GM23338 (cell line): ENCODE results near the gene GCNT2.

Experiments
- CREB1 ChIP-seq: fragments of 250-450 bp; sonication (Bioruptor Pico); IDR thresholded peaks from 2 replicates; pipeline ENCODE4 v1.5.0; 2020; ENCODE audit warnings: low read depth, mild to moderate bottlenecking, moderate library complexity
- CTCF ChIP-seq, 2 experiments: fragments of 200-600 bp in 1 of 2; sonication (generic) in 1 of 2; conservative IDR thresholded peaks; 2 replicates each; pipeline versions ENCODE4 v1.5.1 to v1.6.1; 2016 to 2017; ENCODE audit warnings: antibody characterized with exemption in 2 of 2, low read depth in 2 of 2, mild to moderate bottlenecking in 2 of 2, moderate library complexity in 1 of 2
- ETS1 ChIP-seq: IDR thresholded peaks from 2 replicates; pipeline ENCODE4 v1.6.1; 2016; ENCODE audit warnings: antibody characterized with exemption
- EZH2 ChIP-seq: fragments of 200-600 bp; sonication (generic); IDR thresholded peaks from one replicate; pipeline ENCODE4 v1.8.0; 2017; ENCODE audit warnings: antibody characterized with exemption, mild to moderate bottlenecking, low read depth; ENCODE audit not compliant: unreplicated experiment
- EZH2phosphoT487 ChIP-seq: fragments of 200-600 bp; sonication (generic); IDR thresholded peaks from one replicate; pipeline ENCODE4 v1.8.1; 2018; ENCODE audit warnings: antibody characterized with exemption; ENCODE audit not compliant: unreplicated experiment
- JUNB ChIP-seq: IDR thresholded peaks from one replicate; pipeline ENCODE4 v1.6.1; 2016; ENCODE audit warnings: antibody characterized with exemption; ENCODE audit not compliant: unreplicated experiment
- NANOG ChIP-seq: IDR thresholded peaks from 2 replicates; pipeline ENCODE4 v1.6.1; 2016; ENCODE audit warnings: antibody characterized with exemption, borderline replicate concordance
- POLR2AphosphoS5 ChIP-seq: IDR thresholded peaks from 2 replicates; pipeline ENCODE4 v1.6.1; 2016; ENCODE audit warnings: antibody characterized with exemption, low read depth
- REST ChIP-seq: IDR thresholded peaks from one replicate; pipeline ENCODE4 v1.6.1; 2018; ENCODE audit warnings: antibody characterized with exemption; ENCODE audit not compliant: unreplicated experiment
- STAT1 ChIP-seq: IDR thresholded peaks from one replicate; pipeline ENCODE4 v1.6.1; 2016; ENCODE audit warnings: antibody characterized with exemption; ENCODE audit not compliant: unreplicated experiment
- ZNF114 ChIP-seq: fragments of 250-450 bp; sonication (Bioruptor Pico); IDR thresholded peaks from 2 replicates; pipeline ENCODE4 v1.5.0; 2020; ENCODE audit warnings: mild to moderate bottlenecking, moderate library complexity
- ZNF331 ChIP-seq: fragments of 250-450 bp; sonication (Bioruptor Pico); IDR thresholded peaks from 2 replicates; pipeline ENCODE4 v1.5.0; 2020; ENCODE audit warnings: low read depth, mild to moderate bottlenecking, moderate library complexity
- TF ChIP-seq, protein P1 (sequence below): fragments of 250-450 bp; sonication (Bioruptor Pico); IDR thresholded peaks from 2 replicates; pipeline ENCODE4 v1.5.0; 2020; ENCODE audit warnings: mild to moderate bottlenecking, moderate library complexity

DNA sequence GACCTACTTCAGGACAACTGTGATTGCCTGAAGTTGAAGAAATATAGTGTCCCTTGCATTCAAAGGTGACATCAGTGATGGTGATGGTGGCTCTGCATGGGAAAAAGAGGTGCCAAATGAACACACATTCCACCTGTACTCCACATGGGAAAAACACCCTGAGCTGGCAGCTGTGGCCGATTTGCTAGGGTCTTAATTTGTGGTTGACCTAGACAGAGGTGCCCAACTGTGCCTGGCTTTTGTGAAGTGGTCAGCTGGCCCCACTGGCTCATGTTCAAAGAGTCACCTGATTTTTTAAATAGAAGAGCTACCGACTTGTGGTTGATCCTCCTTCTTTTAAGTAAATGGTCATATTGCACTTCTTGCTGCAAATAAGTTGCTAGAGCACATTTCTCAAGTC, 7.6 kb upstream of the GCNT2 start:
- TF ChIP-seq CTCF (conservative IDR thresholded peaks at IDR 0.05; ENCODE audit: low read depth in 2 of 2): no peak
- no peak for TF ChIP-seq EZH2
- TF ChIP-seq EZH2phosphoT487: no peak
- TF ChIP-seq REST: no peak
- TF ChIP-seq NANOG: no peak
- TF ChIP-seq JUNB: no peak
- TF ChIP-seq POLR2AphosphoS5: no peak
- no peak for TF ChIP-seq ETS1
- TF ChIP-seq ZNF331: no peak
- no peak for TF ChIP-seq CREB1 (CRISPR knock-in tag)
- no peak for TF ChIP-seq ZNF114 (CRISPR knock-in tag)
- TF ChIP-seq, protein P1, sequence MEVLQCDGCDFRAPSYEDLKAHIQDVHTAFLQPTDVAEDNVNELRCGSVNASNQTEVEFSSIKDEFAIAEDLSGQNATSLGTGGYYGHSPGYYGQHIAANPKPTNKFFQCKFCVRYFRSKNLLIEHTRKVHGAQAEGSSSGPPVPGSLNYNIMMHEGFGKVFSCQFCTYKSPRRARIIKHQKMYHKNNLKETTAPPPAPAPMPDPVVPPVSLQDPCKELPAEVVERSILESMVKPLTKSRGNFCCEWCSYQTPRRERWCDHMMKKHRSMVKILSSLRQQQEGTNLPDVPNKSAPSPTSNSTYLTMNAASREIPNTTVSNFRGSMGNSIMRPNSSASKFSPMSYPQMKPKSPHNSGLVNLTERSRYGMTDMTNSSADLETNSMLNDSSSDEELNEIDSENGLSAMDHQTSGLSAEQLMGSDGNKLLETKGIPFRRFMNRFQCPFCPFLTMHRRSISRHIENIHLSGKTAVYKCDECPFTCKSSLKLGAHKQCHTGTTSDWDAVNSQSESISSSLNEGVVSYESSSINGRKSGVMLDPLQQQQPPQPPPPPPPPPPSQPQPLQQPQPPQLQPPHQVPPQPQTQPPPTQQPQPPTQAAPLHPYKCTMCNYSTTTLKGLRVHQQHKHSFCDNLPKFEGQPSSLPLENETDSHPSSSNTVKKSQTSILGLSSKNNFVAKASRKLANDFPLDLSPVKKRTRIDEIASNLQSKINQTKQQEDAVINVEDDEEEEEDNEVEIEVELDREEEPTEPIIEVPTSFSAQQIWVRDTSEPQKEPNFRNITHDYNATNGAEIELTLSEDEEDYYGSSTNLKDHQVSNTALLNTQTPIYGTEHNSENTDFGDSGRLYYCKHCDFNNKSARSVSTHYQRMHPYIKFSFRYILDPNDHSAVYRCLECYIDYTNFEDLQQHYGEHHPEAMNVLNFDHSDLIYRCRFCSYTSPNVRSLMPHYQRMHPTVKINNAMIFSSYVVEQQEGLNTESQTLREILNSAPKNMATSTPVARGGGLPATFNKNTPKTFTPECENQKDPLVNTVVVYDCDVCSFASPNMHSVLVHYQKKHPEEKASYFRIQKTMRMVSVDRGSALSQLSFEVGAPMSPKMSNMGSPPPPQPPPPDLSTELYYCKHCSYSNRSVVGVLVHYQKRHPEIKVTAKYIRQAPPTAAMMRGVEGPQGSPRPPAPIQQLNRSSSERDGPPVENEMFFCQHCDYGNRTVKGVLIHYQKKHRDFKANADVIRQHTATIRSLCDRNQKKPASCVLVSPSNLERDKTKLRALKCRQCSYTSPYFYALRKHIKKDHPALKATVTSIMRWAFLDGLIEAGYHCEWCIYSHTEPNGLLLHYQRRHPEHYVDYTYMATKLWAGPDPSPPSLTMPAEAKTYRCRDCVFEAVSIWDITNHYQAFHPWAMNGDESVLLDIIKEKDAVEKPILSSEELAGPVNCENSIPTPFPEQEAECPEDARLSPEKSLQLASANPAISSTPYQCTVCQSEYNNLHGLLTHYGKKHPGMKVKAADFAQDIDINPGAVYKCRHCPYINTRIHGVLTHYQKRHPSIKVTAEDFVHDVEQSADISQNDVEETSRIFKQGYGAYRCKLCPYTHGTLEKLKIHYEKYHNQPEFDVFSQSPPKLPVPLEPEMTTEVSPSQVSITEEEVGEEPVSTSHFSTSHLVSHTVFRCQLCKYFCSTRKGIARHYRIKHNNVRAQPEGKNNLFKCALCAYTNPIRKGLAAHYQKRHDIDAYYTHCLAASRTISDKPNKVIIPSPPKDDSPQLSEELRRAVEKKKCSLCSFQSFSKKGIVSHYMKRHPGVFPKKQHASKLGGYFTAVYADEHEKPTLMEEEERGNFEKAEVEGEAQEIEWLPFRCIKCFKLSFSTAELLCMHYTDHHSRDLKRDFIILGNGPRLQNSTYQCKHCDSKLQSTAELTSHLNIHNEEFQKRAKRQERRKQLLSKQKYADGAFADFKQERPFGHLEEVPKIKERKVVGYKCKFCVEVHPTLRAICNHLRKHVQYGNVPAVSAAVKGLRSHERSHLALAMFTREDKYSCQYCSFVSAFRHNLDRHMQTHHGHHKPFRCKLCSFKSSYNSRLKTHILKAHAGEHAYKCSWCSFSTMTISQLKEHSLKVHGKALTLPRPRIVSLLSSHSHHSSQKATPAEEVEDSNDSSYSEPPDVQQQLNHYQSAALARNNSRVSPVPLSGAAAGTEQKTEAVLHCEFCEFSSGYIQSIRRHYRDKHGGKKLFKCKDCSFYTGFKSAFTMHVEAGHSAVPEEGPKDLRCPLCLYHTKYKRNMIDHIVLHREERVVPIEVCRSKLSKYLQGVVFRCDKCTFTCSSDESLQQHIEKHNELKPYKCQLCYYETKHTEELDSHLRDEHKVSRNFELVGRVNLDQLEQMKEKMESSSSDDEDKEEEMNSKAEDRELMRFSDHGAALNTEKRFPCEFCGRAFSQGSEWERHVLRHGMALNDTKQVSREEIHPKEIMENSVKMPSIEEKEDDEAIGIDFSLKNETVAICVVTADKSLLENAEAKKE (CRISPR knock-in tag): no peak
- no peak for TF ChIP-seq STAT1
